HAP-1 (cell line): Measurements from ENCODE around the gene PGM5.
"Not testable (repeated sequence)": the region's sequence is repeated elsewhere in the genome, so short reads cannot be mapped to it uniquely, and the experiment has no call there.

ENCODE experiments used
- DNase-seq, 2 experiments: peaks; one replicate each; pipeline ENCODE4 v3.0.0-alpha.2; 2016 to 2020; ENCODE audit warnings: low spot score in 2 of 2
- H3K27me3 ChIP-seq: fragments of 250-450 bp; sonication (Bioruptor Pico); 2 replicates; pipeline ENCODE4 v1.5.1; 2020; ENCODE audit warnings: low read depth, mild to moderate bottlenecking, moderate library complexity
- H3K36me3 ChIP-seq: fragments of 250-450 bp; sonication (Bioruptor Pico); replicated peaks from 2 replicates; pipeline ENCODE4 v1.5.1; 2020; ENCODE audit warnings: mild to moderate bottlenecking
- H3K4me1 ChIP-seq: fragments of 250-450 bp; sonication (Bioruptor Pico); 2 replicates; pipeline ENCODE4 v1.5.1; 2020; ENCODE audit warnings: mild to moderate bottlenecking
- H3K4me3 ChIP-seq: fragments of 250-450 bp; sonication (Bioruptor Pico); 2 replicates; pipeline ENCODE4 v1.5.1; 2020; ENCODE audit warnings: mild to moderate bottlenecking, moderate library complexity
- H3K9me3 ChIP-seq: fragments of 250-450 bp; sonication (Bioruptor Pico); 2 replicates; pipeline ENCODE4 v1.5.1; 2020; ENCODE audit warnings: mild to moderate bottlenecking, moderate library complexity
- in situ Hi-C: fragments of 300-500 bp; cut with MboI; formaldehyde crosslinking; loops from 3 replicates; pipeline ENCODE4 v1.14.3; 2020; ENCODE audit warnings: low sequenced_read_pairs, inconsistent platforms, mixed read lengths

Gene PGM5

GRCh38 chr9:68343242-68343641 lies 13.2 kb upstream of the PGM5 start:
- H3K4me1 ChIP-seq, in situ Hi-C loops, H3K4me3 ChIP-seq, H3K9me3 ChIP-seq, H3K27me3 ChIP-seq, DNase-seq, H3K36me3 ChIP-seq: not testable (repeated sequence)

- H3K4me3 ChIP-seq, H3K36me3 ChIP-seq, DNase-seq, H3K27me3 ChIP-seq, H3K4me1 ChIP-seq, H3K9me3 ChIP-seq, in situ Hi-C loops: not testable (repeated sequence)
Observed at GRCh38 chr9:68343992-68344391, 12.4 kb upstream of the PGM5 start.

GRCh38 chr9:68351689-68352088 lies 4.7 kb upstream of the PGM5 start:
- H3K27me3 ChIP-seq, in situ Hi-C loops: not testable (repeated sequence)

GRCh38 chr9:68355993-68356379 lies 425 bp upstream of the PGM5 start:
- H3K27me3 ChIP-seq, H3K9me3 ChIP-seq, DNase-seq, H3K4me1 ChIP-seq, H3K36me3 ChIP-seq, H3K4me3 ChIP-seq, in situ Hi-C loops: not testable (repeated sequence)

More at GRCh38 chr9:68351689-68352088, 4.7 kb upstream of the PGM5 start:
- not testable (repeated sequence) for H3K36me3 ChIP-seq, H3K4me3 ChIP-seq, H3K9me3 ChIP-seq, H3K4me1 ChIP-seq, DNase-seq

GRCh38 chr9:68357119-68357714 lies 806 bp downstream of the PGM5 start:
- H3K27me3 ChIP-seq, H3K9me3 ChIP-seq, H3K4me3 ChIP-seq, DNase-seq, in situ Hi-C loops, H3K36me3 ChIP-seq, H3K4me1 ChIP-seq: not testable (repeated sequence)

DNA sequence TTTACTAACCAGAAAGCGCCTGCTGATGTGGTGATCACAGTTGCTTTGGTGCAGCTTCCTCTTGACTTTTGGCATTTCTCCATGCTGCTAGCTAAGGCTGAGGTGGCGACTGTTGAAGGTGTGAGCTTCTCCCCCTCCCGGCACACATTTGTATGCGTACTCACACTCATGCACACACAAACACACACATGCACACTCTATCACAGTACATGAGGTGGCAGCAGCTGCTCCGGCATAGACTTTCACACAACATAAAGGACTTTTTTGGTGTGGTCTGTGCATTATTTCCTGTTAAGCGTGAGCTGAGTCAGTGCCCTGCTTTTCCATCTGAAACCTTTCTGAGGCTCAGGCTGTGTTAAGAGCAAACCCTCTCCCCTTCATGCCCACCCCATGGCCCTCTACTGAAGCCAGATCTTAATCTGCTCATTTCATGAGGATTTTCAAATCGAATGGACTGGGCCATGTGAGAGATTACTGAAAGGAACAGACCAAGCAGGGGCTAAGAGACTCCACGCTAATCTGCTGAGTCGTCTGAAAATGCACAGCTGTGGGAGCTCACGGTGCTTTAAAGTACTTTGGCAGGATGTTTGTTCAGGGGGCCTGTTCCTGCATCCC lies 10.6 kb downstream of the PGM5 start:
- H3K27me3 ChIP-seq, H3K4me1 ChIP-seq, H3K4me3 ChIP-seq, H3K36me3 ChIP-seq, in situ Hi-C loops, DNase-seq, H3K9me3 ChIP-seq: not testable (repeated sequence)

DNA sequence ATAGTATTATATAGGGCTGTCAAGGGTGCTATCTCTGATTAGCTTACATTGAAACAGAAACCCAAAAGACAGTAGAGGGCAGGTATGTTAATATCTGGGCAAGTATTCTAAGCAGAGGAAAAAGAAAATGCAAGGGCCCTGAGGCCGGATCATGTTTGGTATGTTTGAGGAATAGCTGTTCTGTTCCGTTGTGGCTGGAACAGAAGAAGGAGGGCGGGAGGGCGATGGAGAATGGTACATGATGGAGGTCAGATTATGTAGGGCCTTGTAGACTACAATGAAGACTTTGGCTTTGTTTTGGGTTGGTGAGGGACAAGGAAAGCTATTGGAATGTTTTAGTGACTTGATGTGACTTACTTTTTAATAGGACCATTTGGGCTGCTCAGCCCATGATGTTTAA lies 19.4 kb downstream of the PGM5 start:
- H3K27me3 ChIP-seq, in situ Hi-C loops, DNase-seq, H3K4me3 ChIP-seq, H3K4me1 ChIP-seq, H3K36me3 ChIP-seq, H3K9me3 ChIP-seq: not testable (repeated sequence)

GRCh38 chr9:68377723-68378122 lies 21.3 kb downstream of the PGM5 start:
- in situ Hi-C loops, H3K9me3 ChIP-seq: not testable (repeated sequence)

DNA sequence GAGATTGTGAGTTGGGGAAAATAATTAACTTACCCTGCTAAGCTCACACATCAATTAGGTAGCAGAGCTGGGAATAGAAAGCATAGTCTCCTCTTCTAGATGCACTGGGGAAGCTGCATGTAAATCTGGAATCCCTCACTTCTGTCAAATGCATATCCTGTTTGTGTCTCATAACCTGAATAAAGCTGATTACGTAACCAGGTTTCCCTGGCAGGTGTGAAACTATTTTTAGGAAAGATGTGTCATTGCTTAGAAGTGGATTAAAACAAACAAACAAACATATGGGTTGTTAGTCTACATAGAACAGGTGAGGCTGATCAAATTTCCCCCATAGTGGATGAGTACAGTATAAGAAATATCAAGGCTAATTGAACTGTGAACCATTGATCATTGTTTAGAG lies 27.5 kb downstream of the PGM5 start:
- H3K4me1 ChIP-seq, H3K4me3 ChIP-seq, H3K36me3 ChIP-seq, H3K27me3 ChIP-seq, DNase-seq, H3K9me3 ChIP-seq, in situ Hi-C loops: not testable (repeated sequence)

More at GRCh38 chr9:68377723-68378122, 21.3 kb downstream of the PGM5 start:
- not testable (repeated sequence) for H3K4me3 ChIP-seq, H3K27me3 ChIP-seq, DNase-seq, H3K36me3 ChIP-seq, H3K4me1 ChIP-seq

GRCh38 chr9:68389558-68389957 lies 33.1 kb downstream of the PGM5 start:
- H3K36me3 ChIP-seq: not testable (repeated sequence)

GRCh38 chr9:68390737-68391136 lies 34.3 kb downstream of the PGM5 start:
- H3K4me1 ChIP-seq, in situ Hi-C loops, H3K36me3 ChIP-seq, DNase-seq, H3K9me3 ChIP-seq, H3K27me3 ChIP-seq, H3K4me3 ChIP-seq: not testable (repeated sequence)

More at GRCh38 chr9:68389558-68389957, 33.1 kb downstream of the PGM5 start:
- in situ Hi-C loops, H3K9me3 ChIP-seq, H3K4me3 ChIP-seq, H3K27me3 ChIP-seq, H3K4me1 ChIP-seq, DNase-seq: not testable (repeated sequence)

DNA sequence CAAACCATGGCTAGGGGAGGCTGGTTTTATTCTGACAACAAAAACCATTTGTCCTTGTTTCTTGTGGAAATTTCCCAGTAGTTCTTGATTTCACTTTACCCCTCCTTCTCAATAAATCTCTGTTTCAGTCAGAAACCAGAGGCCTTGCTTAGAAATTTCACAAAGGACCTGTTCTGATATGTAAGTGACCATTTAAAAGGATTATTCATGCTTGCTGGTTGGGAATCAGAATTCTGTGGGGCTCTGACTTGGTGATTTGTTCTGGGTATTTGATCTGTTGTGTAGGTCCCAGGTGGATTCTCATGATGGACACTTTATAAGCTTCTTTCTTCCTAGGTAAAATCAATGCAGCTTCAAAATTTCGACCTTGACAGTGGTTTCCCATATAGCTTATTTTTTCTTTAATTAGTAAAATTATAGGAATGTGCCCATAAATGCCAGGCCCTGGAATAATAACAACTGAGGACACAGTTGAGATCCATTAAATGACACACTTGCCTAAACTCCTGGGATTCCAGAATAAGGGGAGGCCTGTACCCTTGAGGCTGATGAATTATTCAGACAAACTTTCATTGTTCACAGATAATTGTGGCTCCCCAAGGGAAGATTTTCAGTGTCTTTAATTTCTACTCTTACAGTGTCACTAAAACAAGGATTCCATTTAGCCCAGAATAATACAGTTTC lies 40.1 kb downstream of the PGM5 start:
- DNase-seq: peak; percentile 13 to 71
- H3K4me3 ChIP-seq, in situ Hi-C loops, H3K27me3 ChIP-seq, H3K36me3 ChIP-seq, H3K9me3 ChIP-seq, H3K4me1 ChIP-seq: not testable (repeated sequence)

DNA sequence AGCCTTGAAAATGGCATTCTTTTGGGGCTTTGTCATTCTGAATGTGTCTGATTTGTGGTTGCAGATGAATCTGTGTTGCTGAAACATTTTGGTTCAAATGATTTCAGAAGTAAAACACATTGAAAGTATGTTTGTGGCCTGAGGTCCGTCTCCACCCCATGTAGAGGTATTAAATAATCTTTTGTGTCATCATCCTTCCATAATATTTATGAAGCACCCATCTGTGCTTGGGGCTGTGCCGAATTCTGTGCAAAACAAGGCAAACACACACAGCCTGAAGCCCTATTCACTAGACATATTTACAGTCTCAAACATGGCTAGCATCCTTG lies 40.6 kb downstream of the PGM5 start:
- H3K27me3 ChIP-seq, H3K9me3 ChIP-seq, H3K4me3 ChIP-seq, H3K4me1 ChIP-seq, H3K36me3 ChIP-seq, in situ Hi-C loops: not testable (repeated sequence)
- DNase-seq: peak; percentile 31 to 78

DNA sequence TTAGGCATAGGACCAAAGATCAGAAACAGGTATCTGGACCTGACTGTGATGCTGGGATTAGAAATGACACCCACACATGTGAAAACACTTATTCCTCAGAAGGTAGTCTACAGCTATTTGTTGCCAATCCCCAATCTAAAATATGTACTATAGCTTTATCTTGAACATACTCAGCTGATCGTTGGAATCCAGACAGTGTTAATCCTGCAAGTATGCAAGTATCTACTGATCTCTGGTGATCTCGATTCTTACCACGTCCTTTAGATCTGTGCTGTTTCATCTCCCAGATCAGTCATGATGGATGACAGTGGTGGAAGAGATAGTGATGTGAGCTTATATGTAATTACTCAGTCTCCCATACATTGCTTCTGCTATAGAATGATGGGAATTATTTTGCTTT lies 41.4 kb downstream of the PGM5 start:
- DNase-seq, H3K27me3 ChIP-seq, in situ Hi-C loops, H3K9me3 ChIP-seq, H3K4me1 ChIP-seq, H3K36me3 ChIP-seq, H3K4me3 ChIP-seq: not testable (repeated sequence)
